KBM-7 (cell line): ENCODE data around the gene GRIFIN.
A peak's percentile ranks its signal among the peaks of the same experiment; 100 is the strongest.

ENCODE experiments used
- DNase-seq: peaks from one replicate; pipeline ENCODE4 v3.0.0-alpha.2; 2015
- in situ Hi-C: fragments of 300-500 bp; cut with MboI; formaldehyde crosslinking; loops from 2 replicates; pipeline ENCODE4 v1.14.3; 2020; ENCODE audit warnings: low sequenced_read_pairs, low pct_unique_long_range_greater_than_20kb, mixed read lengths

GRIFIN gene

GRCh38 chr7:2476298-2476697 lies at the start of gene GRIFIN:
Gene GRIFIN (minus strand): TSS chr7:2476398. CDS start chr7:2476383, 15 bp downstream.
- DNase-seq: no peak
- in situ Hi-C loops: no loop called here

- in situ Hi-C loops: no loop called here
- DNase-seq: no peak
Measured at GRCh38 chr7:2524808-2525657, 48.8 kb upstream of the GRIFIN start.

- no peak for DNase-seq
- in situ Hi-C loops: no loop called here
Measured at GRCh38 chr7:2523941-2524807, 48.0 kb upstream of the GRIFIN start.

- no peak for DNase-seq
- in situ Hi-C loops: no loop called here
Measured at GRCh38 chr7:2523461-2523936, 47.3 kb upstream of the GRIFIN start.

GRCh38 chr7:2522780-2523433 lies 46.7 kb upstream of the GRIFIN start:
- DNase-seq: no peak
- in situ Hi-C loops: no loop called here

GRCh38 chr7:2521952-2522591 lies 45.9 kb upstream of the GRIFIN start:
- in situ Hi-C loops: no loop called here
- peak; percentile 44 for DNase-seq

GRCh38 chr7:2521341-2521745 lies 45.1 kb upstream of the GRIFIN start:
- in situ Hi-C loops: no loop called here

GRCh38 chr7:2520761-2521290 lies 44.6 kb upstream of the GRIFIN start:
- DNase-seq: no peak
- in situ Hi-C loops: no loop called here

More at GRCh38 chr7:2521341-2521745, 45.1 kb upstream of the GRIFIN start:
- no peak for DNase-seq

- in situ Hi-C loops: no loop called here
- DNase-seq: no peak
Measured at GRCh38 chr7:2520131-2520760, 44.0 kb upstream of the GRIFIN start.

GRCh38 chr7:2519119-2519930 lies 43.1 kb upstream of the GRIFIN start, which contains the start of gene LFNG:
Gene LFNG (plus strand): TSS chr7:2519774. CDS start chr7:2519862, 88 bp downstream.
- in situ Hi-C loops: no loop called here
- peak; percentile 90 for DNase-seq

- DNase-seq: no peak
- in situ Hi-C loops: no loop called here
Measured at GRCh38 chr7:2518737-2519118, 42.5 kb upstream of the GRIFIN start.

GRCh38 chr7:2517678-2518507 lies 41.7 kb upstream of the GRIFIN start:
- DNase-seq: no peak
- in situ Hi-C loops: no loop called here

GRCh38 chr7:2517026-2517425 lies 40.8 kb upstream of the GRIFIN start:
- in situ Hi-C loops: no loop called here
- DNase-seq: no peak

- in situ Hi-C loops: no loop called here
- no peak for DNase-seq
Measured at GRCh38 chr7:2516194-2516555, 40.0 kb upstream of the GRIFIN start.

GRCh38 chr7:2515424-2516193 lies 39.4 kb upstream of the GRIFIN start:
- no peak for DNase-seq
- in situ Hi-C loops: no loop called here
